Measurements from ENCODE around the gene MYO1B.

The MYO1B gene

DNA sequence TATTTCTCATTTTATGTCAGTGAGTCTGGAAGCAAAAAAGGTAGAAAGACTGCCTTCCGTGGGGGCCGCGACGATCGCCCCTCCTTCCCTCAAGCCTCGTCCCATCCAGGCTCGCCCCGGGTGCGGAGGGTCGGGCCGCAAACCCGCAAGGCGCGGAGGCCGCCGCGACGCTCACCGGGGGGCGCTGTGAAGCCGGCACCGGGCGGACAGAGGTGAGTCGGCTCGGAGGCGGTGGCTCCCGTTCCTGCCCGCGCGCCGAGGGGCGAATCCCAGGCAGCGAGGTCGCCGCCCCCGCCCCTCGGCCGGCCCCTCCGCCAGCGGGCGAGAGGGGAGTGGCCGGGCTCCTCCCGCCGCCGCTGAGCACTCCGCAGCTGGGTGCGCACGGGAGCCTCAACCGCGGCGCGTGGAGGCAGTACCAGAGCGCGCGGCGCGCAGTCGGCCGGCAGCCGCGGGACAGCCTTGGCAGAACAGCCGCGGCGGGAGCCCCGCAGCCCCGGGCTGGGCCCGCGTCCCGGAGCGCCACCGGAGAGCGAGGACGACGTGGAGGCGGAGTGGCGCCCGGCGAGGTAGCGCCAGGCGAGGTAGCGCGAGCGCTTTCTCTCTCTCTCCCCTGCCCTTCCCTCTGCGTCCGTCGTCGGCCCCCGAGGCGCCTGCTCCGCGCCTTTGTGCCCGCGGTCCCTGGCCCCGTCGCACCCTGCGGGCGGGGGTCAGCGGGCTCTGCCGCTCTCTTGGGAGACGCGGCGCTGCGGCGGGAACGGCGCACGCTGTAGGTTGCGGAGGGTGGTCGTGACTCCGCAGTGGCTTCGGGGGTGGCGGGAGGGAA, at the start of gene MYO1B:
MYO1B (plus strand) TSS at position 359 of the 823 bp plus-strand sequence. CDS start 31,492 bp downstream, outside the sequence.
- peak; percentile 69 for DNase-seq

DNA sequence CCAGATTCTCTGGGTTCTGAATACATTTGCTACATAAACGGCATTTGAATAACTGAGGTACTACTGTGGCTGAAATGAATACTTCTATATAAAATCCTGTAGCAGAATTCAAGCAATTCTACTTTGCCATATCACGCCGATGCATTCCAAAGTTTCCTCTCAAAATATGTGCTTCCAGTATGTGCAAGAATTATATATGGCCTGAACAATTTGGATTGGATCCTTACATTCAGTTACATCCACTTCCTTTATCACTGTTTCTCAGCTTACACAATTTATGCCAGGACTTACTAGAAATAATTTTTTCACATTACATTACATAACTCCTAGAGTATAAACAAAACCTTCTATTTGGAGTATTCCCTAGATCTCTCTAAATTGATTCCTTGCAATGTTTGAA, 48.1 kb upstream of the MYO1B start:
- no peak for DNase-seq

DNA sequence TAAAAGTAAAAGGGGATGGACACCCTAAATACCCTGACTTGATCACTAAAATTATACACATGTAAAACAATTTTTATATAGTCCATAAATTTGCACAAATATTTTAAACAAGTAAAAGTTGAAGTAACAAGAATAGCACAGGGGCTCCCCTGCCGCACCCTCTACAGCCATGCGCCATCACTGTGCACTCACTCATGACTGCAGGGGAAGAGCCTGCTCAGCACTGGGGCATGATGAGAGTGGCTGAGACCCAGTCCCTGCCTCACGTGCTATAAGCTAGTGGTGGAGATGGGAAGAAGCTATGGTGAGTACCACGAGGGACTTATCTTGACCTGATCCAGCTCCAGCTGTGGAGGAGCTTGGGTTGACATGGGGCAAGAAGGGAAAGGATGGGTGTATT, 46.9 kb upstream of the MYO1B start:
- DNase-seq = no peak

DNA sequence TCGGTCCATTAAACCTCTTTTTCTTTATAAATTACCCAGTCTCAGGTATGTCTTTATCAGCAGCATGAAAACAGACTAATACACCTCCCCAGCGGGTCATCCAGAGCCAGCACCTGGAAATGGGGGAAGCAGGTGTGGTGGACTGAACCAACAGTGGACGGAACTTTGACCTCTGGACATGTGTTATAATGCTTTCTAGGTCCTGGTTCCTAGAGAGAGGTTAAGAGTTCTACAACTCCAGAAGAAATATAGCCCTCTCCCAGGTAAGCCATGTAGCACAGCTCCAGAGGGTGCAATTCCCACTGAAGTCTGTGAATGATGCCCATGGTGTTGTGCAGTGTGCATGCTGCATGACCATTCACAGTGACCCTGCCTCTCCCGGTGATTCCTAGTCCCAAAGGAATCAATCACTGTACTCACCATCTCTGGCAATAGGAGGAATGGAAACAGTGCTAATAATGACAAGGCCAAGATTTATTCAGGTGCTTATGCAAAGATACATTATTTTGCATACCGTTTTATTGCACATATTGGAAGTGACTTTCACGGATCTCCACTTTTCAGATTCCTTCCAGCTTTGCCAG, 45.2 kb upstream of the MYO1B start:
- DNase-seq = no peak

DNA sequence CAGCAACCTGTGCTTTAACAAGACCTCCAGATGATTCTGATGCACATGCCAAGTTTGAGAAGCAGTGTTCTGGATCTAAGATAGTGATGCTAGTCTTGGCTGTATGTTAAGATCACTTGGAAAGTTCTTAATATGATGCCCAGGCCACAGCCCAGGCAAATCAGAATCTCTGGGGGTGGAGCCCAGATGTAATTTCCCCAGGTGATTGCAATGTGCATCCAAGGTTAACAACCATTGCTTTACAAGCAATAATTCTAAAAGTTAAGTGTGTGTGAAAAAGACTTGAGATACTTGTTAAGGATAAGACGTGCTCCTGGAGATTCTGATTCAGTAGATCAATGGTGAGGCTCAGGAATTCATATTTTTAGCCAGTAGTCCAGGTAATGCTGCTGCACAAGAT, 44.3 kb upstream of the MYO1B start:
- no peak for DNase-seq

DNA sequence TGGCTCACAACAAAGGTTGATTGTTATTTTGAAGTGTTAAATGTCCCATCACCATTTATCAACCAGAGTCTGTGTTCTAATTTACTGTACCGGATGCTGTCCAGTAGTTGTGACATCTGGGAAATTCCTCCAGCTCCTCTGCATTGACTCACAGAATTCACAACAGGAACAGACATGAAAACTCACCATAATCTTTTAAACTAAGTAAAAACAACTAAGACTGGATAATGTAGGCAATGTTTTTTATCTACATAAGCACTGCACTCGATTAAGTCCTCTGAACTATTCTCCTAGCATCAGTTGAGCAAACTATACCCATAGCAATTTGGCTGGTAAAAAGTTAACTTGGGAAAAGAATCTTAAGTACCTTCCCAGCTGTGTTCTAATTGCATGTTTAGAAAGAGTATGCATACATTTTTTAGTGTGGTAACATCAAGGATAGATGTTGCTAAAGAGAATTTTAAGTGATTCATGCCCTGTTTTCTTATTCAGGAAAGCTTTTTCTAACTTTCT, 42.9 kb upstream of the MYO1B start:
- no peak for DNase-seq

DNA sequence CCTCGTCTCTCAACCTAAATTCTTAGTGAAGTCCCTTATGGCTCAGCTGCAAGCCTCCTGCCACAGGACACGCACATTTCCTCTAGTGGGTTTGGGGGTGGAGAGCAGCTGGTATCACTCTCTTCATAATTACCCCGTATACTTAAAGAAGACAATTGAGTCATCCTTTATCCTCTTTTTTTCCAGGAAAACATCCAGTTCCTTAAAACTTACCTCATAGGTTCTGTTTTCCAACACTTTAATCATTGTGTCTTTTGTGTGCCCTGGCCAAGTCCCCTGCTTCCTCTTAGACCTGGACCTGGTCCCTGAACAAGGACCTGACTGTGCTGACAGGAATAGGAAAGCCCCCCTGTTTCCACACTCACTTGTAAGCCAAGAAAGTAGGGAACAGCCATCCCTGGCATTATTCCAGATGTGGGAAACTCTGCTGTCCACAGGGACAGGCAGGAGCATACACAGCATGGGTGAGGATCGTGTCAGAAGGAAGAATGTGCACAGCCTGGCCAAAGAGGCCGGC, 42.3 kb upstream of the MYO1B start:
- peak; percentile 7 for DNase-seq

DNA sequence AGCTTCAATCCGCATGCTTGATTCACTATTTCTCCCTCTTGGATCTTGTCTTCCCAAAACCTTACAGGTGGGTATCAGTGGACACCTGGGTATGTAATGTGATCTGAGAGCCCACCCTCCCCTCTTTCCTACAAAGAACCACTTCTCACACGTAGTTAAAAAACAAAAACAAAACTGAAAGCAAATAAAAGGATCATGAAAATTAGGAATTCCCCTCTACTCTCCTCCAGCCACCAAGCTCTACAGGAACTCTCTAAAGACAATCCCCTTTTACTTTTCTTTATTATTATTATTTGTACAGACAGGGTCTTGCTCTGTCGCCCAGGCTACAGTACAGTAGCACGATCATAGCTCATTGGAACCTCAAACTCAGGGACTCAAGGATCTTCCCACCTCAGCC, 40.8 kb upstream of the MYO1B start:
- no peak for DNase-seq

DNA sequence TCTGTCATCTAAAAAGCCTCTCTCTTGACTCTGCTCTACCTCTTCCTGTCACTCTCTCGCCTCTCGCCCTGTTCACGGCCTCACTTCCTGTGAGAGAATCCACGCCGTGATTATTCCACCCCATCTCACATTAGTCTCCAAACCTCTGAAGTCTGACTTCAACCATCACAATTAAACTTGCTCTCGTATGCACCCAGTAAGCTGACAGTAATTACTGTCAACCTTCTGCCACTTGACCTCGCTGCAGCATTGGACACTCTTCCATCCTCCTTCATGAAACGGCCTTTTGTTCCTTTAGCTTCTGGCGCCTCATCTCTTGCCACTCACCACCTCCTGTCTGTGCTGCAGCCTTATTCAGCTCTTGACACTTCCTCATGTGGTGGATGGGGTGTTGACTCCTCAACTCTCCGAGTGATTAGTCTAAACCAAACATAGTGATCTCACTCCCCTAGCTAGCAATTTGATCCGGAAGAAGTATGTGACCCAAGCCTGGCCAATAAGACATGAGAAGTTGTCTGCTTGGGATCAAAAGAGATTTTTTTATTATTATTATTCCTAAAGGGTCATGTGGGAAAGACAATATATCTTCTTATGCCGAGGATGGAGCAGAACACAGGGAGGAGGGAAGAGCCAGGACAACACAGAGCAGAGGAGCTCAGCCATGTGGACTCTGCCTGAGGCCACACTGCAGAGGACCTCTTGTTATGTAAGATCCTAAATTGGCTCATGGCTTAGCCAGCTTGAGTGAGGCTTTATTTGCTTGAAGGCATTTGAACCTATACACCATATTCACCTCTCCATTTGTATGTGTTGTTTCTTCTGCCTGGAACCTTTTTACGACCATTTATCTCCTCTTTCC, 38.4 kb upstream of the MYO1B start:
- no peak for DNase-seq

DNA sequence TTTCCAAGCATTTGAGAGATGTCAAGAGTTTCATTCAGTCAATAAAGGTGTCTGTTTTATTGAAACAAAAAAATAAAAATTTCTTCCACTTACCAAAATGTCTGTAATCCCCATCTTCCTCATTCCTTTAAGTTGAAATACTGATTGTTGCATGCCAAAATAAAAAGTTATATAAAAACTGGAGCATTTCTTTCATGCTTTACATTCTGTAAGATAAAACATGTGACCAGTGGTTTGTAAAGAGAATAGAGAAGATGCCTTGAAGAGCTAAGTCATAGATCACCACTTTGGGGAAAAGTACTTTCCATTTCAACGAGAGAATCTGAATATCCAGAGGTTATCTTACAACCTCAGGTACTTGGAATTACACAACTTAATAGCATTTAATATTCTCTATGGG, 35.9 kb upstream of the MYO1B start:
- no peak for DNase-seq

DNA sequence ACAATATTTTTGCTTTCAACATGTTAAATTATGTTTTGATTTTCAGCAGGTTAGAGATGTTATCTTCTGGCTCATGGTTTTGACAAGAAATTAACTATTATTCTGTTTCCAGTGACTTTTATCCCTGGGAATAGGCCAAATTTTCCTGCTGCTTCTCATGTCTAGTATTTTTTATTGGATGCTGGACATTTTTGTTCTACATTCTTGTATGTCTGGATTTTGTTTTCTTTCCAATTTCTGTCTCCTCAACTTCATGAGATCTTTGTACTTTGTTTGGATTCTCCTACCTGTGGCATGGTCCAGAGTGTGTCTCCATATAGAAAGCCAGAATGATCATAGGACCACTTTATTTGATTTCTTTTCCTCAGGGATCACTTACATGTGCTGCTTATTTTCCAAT, 33.1 kb upstream of the MYO1B start:
- no peak for DNase-seq

DNA sequence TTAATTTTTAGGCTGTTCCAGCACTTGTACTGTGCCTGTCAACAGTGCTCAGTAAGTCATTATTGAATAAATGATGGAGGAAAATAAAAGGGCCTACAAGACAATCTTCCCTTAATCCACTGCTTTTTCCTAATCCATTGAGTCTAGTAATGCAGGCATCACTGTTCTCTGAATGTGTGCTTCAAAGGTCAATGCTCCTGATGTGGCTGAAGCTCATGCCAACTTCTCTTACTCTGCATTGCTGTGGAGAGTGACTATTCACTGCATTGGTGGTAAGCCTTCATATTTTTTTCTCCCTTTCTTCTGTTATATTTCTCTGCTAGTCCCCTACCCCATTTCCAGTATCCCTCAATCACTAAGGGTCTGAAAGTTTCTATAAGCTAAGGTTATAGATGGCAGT, 31.9 kb upstream of the MYO1B start:
- no peak for DNase-seq

DNA sequence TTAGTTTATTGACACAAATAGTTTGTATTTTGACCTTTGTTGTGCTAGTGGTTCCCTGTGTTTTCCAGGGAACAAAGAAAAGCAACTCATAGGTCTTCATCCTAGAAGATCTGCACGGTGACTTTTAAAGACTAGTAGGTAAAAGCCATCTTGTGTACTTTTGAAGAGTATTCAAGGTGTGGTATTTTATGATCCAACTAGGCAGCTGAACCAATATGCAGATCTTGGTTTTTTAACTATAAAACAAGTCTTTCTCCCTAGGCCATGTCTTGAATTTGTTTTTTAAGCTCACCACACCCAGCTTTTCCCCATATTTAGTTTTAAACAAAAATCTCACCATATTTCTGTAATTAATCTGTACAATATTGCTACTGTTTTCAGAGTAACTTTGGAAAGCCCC, 30.0 kb upstream of the MYO1B start:
- no peak for DNase-seq

DNA sequence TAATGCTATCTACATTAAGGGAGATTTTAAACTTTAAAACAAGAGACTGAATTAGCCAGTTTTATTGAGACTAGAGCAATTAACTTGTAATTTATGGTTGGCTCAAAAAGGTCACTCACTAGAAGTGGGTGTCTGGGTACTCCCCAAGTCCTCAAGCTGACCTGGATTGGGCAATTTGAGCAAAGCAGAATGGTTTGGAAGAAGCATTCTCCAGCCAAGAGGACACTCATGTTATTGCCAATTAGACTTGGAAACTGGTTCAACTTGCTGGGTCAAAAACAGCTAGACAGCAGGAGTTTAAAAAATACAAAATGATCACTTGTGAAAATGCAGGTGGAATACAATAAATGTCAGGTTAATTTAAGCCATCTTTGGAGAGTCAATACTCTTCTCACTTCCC, 29.5 kb upstream of the MYO1B start:
- no peak for DNase-seq

DNA sequence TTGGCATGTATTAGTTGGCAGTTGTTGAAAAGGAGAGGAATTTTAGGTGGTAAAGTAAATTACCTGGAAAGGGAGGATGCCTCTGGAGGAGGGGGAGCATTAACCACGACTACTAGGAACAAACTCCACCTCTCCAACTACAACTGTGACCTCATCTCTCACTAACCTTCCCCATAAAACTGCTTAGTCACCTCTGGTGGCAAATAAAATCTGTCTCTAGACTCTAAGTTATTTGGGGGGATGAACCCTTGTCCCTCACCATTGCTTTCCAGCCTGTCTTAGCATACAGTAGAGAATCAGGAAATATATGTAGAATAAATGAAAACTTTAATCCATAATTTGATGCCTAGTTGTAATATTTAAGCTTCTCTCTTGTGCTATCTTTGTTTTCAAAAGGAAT, 27.6 kb upstream of the MYO1B start:
- DNase-seq = peak; percentile 47

DNA sequence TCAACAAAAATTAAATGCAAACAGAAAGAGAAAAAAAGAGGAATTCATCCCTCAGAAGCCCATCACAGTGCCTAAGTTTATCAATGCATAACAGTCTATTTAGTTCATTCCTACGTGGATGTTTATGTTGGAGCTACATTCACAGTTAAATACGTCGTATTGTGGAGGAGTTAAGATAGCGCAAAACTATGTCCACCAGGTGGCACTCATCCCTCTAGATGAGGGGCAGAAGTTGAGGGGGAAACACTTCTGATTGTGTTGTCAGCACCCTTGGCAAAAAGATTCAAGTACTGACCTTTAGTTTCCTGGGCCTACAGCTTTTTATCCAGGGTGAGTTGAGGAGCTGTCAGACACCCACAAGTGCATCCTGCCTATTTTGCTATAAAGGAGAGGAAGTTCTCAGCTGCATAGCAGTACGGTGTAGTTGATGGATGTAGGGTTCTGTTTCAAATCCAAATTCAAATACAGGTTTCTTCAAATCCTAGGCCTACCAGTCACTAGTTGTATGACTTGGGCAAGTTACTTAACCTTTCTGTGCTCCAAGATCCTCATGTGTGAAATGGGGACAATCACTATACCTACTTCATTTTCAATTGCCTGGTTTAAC, 26.8 kb upstream of the MYO1B start:
- peak; percentile 86 for DNase-seq

DNA sequence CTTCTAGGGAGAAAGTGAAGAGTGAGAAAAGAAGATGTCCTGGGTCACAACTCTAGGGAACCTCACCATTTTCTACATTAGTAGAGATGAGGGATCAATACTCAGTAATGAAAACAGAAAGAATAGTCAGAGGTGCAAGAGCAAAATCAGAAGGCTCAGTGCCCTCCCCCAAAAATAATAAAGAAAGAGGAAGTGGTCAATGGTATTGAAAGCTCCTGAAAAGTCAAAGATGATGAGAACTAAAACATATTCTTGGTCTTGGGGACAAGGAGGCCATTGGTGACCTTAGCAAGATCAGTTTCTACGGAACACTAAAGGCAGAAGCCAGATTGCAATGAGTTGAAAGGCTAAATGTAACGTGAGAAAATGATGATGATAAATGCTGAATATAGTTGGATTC, 24.5 kb upstream of the MYO1B start:
- DNase-seq = peak; percentile 23

DNA sequence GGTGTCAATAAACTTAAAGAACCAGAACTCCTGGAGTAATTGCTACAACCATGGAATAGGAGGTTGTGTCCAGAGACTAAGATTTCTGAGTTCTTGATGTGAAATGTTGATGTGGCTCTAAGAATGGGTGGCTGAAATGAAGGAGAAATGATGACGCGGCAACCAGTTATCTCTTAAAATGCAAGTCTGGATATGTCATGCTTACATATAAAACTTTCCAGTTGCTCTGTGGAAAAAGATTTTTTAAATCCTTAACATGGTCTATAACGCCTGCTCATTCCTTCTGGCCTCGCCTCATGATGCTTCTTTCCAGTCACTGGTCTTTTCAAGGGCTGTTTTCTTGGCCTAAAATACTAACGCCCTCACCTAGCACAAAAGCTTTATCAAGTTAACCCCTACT, 23.5 kb upstream of the MYO1B start:
- no peak for DNase-seq

DNA sequence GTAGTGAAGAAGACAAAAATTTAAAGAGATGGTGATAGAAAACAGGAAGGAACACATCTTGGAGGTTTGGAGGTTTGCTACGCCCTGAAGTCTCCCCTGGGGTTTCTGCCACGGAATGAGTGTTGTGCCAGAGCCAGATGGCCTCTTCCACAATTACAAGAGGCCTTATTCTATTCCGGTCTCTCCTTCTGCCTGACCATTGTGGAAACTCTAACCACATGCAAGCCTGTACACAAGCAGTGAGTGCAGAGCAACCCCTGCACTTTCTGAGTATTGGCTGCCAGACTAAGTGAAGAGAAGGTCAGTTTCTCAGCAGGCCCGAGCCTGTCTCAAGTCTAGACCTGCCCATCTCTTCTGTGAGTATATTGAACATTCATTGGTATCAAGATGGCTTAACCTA, 22.7 kb upstream of the MYO1B start:
- DNase-seq = no peak

DNA sequence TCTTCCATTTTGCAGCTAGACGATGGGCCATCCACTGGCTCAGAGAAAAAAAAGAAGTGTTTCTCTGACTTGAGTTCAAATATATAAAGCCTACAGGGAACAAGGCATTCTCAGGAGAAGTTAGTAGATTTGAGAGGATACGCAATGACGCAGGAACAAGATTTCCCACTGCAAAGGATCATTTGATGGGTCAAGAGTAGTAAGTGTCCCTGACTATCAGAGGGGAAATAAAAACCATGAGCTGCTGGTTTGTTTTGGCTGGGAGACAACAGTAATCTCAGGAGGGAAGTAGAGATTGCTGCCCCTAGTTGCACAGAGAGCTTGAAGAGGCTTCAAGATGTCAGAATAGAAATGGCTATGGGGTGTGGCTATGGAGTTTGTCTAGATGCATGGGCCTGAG, 22.3 kb upstream of the MYO1B start:
- no peak for DNase-seq

DNA sequence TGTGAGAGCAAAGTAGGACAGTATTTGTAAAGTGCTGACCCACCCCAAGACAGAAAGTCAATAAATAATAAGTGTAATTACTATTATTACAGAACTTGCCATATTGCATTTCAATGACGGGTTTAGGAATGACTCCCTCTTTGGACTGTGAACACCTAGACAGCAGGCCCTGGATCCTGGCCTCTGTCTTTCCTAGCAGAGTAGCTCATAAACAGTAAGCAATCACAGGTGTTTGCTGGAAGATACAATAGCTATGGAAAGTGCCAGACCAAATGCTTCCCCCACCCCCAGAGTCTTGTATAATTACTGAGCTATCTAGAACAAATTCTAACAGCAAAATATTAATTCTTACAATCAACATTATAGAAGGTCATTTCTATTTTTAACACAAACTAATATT, 20.1 kb upstream of the MYO1B start:
- DNase-seq = no peak

DNA sequence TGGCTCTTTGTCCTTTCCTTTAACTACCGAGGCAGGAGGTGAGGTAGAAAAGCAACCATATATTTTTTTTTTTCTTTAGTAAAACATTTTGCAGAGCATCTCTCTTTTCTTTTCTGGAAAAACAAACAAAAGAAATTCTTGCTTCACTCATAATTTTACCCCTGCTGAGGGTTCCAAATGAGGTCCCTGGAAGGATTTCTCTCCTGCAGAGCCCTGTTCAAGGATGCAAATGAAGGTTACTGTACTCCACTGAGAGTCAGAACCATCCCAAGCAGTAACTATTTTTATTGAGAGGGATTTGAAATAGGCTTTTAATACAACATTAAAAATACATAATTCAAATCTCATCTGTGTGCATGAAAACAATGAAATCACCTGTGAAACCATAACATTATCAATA, 19.5 kb upstream of the MYO1B start:
- DNase-seq = no peak

DNA sequence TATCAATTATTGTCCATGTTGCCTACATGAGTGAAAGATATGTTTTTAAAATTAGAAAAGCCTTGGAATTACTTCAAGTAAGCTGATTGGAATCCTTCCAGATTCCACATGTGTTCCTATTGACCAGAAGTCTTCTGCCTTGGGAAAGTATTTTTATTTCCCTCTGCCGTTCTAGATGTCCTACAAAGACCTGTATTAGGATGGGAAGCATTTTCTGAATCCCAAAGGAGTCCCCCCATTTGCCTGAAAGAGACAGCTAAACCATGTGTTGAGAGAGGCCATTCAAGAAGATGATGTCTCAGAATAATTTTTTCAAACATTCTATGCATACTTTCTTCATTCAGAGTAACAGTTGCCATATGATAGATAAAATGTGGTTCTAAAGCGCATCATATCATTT, 19.0 kb upstream of the MYO1B start:
- DNase-seq = no peak

Data from hematopoietic multipotent progenitor cell treated with erythropoietin and hydrocortisone succinate and interleukin-3 and kit ligand, for 4 days (in vitro differentiated cells).